HG03378 (cell line): ENCODE results near the gene SSR1.
"Not testable (repeated sequence)": the region's sequence is repeated elsewhere in the genome, so short reads cannot be mapped to it uniquely, and the experiment has no call there.

ENCODE experiments used
- ATAC-seq: cut with Tn5 transposase; IDR thresholded peaks from one replicate; pipeline ENCODE4 v1.9.1; 2021; ENCODE audit warnings: mild to moderate bottlenecking, moderate library complexity; ENCODE audit not compliant: unreplicated experiment

SSR1 gene

DNA sequence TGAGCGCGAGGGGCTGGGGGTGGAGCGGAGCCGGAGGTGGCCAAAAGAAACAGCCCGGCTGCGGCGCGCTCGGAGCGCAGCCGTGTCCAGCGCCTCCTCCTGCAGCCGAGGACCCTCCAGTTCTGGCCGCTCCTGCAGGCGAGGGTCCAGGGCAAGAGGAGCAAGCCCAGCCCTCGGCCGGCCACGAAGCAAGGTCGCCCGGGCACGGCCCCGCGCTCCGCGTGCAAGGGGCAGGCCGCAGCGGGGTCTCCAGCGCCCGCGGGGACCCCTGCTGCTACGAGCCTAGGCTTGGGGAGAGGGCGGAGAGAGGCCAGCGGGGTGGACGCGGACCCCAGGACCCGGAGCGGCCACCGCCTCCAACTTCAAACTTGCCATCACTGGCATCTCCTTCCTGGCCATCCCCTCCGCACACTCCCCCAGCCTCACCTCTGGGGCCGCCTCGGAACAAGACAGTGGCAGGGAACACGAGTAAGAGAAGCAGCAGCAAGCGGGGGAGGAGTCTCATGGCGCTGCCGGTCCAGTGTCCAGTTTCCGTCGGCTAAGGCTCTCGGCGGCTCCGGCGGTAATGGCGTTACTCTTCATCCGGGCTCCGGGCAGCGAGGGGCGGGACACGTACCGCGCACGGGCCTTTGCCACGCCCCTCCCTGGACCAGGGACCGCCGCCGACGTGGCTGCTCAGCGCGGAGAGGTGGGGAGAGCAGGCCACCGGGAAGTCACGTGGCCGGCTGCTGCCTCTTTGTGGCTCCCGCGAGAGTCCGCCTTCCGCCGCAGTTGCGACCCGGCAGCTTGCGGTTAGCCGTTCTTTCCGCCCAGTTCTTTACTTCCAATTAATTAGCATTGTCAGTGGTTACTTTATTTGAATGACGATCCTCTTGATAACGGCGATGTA, at the start of gene SSR1:
SSR1 (minus strand) TSS at position 584 of the 889 bp plus-strand sequence; CDS start at position 505, 79 bp downstream.
- peak; percentile 89 for ATAC-seq

GRCh38 chr6:7351916-7352315, 38.9 kb upstream of the SSR1 start:
- not testable (repeated sequence) for ATAC-seq

GRCh38 chr6:7350591-7350990, 37.6 kb upstream of the SSR1 start:
- ATAC-seq: not testable (repeated sequence)

- not testable (repeated sequence) for ATAC-seq
Measured at GRCh38 chr6:7347551-7347997, 34.6 kb upstream of the SSR1 start.

DNA sequence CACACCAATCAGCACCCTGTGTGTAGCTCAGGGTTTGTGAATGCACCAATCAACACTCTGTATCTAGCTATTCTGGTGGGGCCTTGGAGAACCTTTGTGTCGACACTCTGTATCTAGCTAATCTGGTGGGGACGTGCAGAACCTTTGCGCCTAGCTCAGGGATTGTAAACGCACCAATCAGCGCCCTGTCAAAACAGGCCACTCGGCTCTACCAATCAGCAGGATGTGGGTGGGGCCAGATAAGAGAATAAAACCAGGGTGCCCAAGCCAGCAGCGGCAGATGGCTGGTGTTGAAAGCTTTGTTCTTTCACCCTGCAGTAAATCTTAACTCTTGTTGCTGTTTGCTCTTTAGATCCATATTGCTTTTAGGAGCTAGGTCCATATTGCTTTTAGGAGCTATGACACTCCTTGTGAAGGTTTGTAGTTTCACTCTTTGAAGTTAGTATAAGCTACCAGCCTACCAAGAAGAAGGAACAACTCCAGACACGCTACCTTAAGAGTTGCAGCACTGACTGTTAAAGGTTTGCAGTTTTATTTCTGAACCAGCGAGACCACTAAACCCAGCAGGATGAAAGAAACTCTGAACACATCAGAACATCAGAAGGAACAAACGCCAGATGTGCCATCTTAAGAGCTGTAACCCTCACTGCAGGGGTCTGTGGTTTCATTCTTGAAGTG, 31.9 kb upstream of the SSR1 start:
- not testable (repeated sequence) for ATAC-seq

GRCh38 chr6:7343546-7344475, 30.8 kb upstream of the SSR1 start:
- no peak for ATAC-seq

DNA sequence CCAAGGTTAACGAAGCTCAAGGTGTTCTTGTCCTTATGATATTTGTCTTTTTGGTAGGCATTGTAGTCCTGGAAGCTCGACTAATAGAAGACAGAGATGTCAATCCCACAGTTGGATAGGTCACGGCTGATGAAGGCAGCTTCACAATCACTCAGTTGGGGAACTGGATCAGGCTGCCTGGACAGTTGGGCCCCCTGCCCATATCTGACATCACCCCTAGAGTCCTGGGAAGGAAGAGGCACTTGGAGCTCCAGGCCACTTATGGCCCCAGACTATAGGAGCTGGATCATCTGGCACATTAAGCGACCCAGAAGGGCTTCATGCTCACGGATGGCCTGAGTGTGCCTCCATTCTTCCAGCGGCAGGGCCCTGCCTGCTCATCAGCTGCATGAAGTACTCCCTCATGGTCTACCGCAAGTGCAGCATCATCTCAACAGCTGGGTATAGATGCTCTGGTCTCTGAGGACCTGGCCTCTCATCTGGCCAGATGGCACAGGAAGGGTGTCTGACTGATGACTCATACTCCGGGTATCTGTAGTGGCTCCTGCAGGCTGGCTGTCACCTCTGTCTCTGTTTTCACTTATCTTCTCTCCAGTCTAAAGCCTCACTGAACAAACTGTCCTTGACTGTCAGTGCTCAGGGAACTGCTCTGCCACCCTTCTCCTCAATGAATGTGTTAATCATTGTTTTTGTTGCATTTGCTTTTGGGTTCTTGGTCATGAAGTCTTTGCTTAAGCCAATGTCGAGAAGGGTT, 29.2 kb upstream of the SSR1 start:
- peak; percentile 87 for ATAC-seq

DNA sequence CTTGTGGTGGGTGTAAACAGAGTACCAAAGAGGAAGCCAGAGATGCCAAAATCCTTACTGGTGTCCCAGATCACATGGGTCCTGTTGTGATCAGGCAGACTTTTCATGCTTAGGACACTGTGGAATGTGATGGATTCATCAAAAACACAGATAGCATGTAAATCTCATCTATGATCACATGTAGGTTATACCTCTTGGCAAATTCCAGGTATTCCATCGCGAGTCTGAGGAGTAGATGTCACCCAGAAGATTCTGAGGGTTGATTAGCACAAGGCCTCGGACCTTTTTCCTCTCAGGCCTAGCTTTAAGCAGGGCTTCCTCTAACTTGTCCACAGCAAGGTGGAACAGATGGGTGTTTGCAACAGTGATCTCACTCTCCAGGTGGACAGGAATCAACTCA, 28.3 kb upstream of the SSR1 start:
- ATAC-seq: no peak

DNA sequence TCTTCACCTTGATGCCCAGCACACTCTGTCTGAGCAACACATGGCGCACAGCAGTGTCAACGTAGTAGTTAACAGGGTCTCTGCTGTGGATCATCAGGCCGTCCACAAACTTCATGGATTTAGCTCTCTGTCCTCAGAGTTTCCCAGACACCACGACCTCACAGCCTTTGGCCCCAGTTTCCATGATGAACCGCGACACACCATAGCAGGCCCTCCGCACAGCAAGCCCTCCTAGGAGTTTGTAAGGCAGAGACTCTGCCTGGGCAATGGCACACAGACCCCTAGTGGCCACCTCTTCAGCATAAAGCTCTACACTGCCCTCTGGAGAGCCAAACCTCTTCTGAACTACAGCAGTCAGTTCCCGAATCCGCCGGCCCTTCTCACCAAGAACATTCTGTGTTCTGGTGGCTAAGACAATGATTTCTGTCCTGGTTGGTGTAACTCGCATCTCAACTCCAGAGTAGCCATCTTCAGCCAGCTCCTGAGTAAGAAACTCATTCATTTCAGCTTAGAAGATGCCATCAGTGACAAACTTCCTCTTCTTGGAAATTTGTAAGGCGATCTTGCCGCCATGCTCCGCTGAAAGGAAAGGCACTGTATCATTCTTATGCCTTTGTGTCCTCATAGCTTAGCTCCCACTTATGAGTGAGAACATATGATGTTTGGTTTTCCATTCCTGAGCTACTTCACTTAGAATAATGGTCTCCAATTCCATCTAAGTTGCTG, 26.2 kb upstream of the SSR1 start:
- ATAC-seq: not testable (repeated sequence)

DNA sequence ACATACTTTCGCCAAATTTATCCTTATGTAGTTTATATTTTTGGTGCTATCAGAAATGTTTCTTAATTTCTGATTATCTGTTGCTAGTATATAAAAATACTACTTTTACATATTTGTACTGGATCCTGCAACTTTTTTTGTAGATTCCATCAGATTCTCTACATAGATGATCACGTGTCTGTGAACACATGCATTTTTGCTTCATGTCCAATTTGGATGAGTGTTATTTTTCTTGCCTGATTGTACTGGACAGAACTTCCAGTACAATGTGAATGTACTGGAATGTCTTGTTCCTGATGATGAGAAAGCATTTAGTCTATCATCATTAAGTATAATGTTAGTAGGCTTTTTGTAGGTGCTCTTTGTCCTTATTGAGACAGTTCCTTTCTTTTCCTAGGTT, 25.0 kb upstream of the SSR1 start:
- ATAC-seq: no peak

DNA sequence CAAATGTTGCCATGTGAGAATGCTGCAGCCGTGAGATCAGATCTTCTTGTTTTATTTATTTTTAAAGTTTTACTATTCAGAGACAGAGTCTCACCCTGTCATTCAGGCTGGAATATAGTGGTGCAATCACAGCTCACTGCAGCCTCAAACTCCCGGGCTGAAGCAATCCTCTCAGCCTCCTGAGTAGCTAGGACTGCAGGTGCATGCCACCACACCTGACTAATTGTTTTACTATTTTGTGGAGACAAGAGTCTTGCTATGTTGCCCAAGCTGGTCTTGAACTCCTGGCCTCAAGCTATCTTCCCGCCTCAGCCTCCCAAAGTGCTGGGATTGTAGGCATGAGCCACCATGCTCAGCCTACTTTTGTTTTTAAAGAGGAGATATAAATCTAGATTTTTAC, 22.5 kb upstream of the SSR1 start:
- no peak for ATAC-seq

GRCh38 chr6:7334685-7335084, 21.7 kb upstream of the SSR1 start:
- ATAC-seq: no peak

DNA sequence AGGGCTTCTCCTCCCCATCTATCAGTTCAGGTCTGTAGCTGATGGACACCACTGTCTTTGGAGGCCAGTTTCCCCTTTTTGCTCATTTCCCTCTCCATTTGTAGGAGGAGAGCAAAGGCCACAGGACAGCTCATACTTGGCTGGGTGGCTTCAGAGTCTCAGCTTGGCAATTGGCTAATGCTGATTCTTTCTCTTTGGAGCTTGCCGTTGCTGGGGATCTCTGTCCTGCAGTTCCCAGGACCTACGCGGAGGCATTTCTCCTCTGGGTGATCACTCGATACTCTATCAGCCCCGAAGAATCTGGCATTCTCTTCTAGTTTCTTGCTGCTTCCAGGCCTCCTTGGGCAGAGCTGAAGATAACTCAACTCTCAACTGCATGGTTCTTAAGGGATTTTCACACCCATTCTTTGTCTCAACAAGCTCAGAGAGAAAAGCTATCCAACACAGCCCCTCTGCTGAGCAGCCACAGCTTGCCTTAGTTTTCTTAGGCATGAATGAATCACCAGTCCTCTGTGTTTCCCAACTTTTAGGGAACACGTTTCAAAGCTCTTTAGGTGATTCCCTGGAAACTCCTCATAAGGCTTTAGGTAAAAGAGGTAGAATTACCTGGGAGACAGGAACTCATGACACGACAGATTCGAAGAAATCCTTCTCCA, 19.2 kb upstream of the SSR1 start:
- no peak for ATAC-seq

DNA sequence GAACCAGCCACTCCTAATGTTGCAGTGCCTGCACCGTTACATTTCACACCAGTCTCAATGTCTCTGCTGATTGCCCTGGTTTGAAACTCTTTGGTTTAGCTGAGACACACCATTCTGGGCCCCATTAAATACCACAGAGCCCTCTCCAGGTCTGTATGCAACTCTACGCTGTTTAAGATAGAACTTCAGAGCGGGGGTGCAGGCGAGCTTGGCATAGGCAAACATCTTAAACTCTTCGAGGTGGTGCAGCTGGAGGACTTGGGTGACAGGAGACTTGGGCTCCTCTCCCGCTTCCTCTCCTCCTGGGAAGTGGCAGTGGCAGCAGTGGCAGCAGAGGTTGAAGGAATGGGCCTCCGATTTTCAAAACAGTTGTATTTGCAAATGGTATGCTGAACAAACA, 18.5 kb upstream of the SSR1 start:
- no peak for ATAC-seq

- ATAC-seq: no peak
Measured at GRCh38 chr6:7328243-7328642, 15.2 kb upstream of the SSR1 start.

DNA sequence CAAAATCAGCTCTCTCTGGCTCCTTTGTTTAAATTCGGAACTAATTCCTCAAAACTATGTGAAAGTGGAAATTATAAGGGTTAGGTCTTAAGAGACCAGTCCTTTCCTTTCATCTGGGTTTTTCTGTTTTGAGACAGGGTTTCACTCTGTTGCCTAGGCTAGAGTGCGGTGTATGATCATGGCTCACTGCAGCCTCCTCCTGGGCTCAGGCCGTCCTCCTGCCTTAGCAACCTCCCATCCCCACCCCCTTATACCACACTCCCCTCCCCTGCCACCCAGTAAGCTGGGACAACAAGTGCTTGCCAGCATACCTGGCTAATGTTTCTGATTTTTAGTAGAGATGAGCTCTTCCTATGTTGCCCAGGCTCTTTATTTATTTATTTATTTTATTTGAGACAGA, 12.8 kb upstream of the SSR1 start:
- ATAC-seq: no peak

DNA sequence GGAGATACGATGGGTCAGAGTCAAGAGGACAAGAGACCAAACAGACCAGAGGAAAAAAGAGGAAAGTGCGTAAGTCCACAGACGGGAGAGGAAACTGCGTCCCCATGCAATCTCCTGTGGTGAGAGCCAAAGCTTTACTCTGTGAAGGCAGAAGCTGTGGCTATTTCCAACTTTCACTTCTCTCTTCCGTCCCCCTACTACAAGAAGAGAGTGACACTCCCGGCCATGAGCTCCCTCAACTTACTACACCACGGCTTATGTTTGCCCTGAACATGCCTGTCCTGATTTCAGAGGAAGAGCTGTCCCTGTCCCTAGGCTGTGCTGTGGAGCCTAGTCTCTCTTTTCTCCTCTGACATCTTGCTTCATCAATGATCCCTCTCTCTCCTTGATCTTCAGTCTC, 11.5 kb upstream of the SSR1 start:
- ATAC-seq: no peak

GRCh38 chr6:7323074-7323473, 10.1 kb upstream of the SSR1 start:
- no peak for ATAC-seq

DNA sequence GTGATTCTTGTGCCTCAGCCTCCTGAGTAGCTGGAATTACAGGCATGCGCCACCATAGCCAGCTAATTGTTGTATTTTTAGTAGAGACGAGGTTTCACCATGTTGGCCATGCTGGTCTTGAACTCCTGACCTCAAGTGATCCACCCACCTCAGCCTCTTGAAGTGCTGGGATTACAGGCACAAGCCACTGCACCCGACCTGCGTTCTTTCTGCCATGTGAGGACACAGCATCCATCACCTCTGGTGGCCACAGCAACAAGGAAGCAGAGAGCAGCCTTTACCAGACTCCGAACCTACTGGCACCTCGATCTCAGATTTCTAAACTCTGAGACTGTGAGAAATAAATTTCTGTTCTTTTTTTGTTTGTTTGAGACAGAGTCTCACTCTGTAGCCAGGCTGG, 8.9 kb upstream of the SSR1 start:
- ATAC-seq: not testable (repeated sequence)
